Brain pericyte (primary cell): ENCODE measurements around the gene KCNIP4.

ENCODE experiments used
- DNase-seq: peaks from one replicate; pipeline ENCODE4 v3.0.0-alpha.2; 2012; ENCODE audit warnings: low read depth, low spot score

KCNIP4 gene

GRCh38 chr4:20681271-20681670, 1267.3 kb downstream of the KCNIP4 start:
- DNase-seq = no peak

DNA sequence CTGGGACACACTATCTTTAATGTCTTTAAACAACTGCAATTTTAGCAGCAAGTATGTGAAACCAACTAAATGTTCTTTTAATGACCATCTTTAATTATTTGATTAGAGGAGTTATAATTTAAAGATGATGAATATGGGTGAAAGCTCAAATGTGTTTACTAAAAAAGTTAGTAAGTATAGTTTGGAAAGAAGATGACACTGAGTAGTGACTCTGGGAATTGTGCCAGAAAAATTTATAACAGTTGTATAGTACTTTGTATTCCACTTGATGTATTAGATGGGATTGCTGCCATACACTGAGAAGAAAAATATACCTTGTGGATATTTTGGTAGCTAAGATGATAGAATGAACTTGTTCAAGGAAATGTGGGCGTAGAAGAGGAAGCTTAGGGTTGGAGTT, 1267.8 kb downstream of the KCNIP4 start:
- DNase-seq = no peak

GRCh38 chr4:20679951-20680350, 1268.6 kb downstream of the KCNIP4 start:
- no peak for DNase-seq
